Activated CD4-positive, alpha-beta T cell treated with anti-CD3 and anti-CD28 coated beads for 36 hours (primary cell): ENCODE measurements around the gene GRID1. TPM values are rescaled to one million over a fixed set of nuclear protein-coding genes. Genes with fewer than 3 reads are reported as not detected.

Source experiments
- ATAC-seq: fragments of 200-7000 bp; cut with Tn5 transposase; one replicate; pipeline ENCODE4 v1.10.0; 2021; ENCODE audit warnings: mild to moderate bottlenecking, moderate library complexity
- CTCF ChIA-PET: fragments of 350-600 bp; sonication (Branson Sonifier 250); formaldehyde crosslinking; loops from one replicate; lab custom pipeline; 2021; ENCODE audit warnings: antibody characterized with exemption; lab: Charles Lee
- POLR2A ChIA-PET: fragments of 350-600 bp; sonication (Branson Sonifier 250); formaldehyde crosslinking; loops from one replicate; lab custom pipeline; 2021; ENCODE audit warnings: antibody characterized with exemption, inconsistent platforms; lab: Charles Lee
- DNase-seq: peaks from one replicate; pipeline ENCODE4 v3.0.0-alpha.2; 2020
- H3K27ac Mint-ChIP-seq: one replicate; pipeline ENCODE4 v1.8.0; 2021; ENCODE audit warnings: mixed read lengths
- H3K27me3 Mint-ChIP-seq: one replicate; pipeline ENCODE4 v1.8.0; 2021; ENCODE audit warnings: mixed read lengths
- H3K36me3 Mint-ChIP-seq: one replicate; pipeline ENCODE4 v1.8.0; 2021; ENCODE audit warnings: low read depth, mixed read lengths
- H3K4me1 Mint-ChIP-seq: one replicate; pipeline ENCODE4 v1.8.0; 2021; ENCODE audit warnings: mixed read lengths
- H3K4me3 Mint-ChIP-seq: one replicate; pipeline ENCODE4 v1.8.0; 2021; ENCODE audit warnings: mild to moderate bottlenecking, moderate library complexity, mixed read lengths
- H3K9me3 Mint-ChIP-seq: one replicate; pipeline ENCODE4 v1.8.0; 2021; ENCODE audit warnings: low read depth, mixed read lengths
- intact Hi-C, 2 experiments: fragments of 100-400 bp; cut with DNase I in 1 of 2; cut with micrococcal nuclease in 1 of 2; formaldehyde crosslinking; loops; one replicate each; pipeline versions ENCODE4 v1.14.2 to v1.15.1; 2022 to 2024; cut with DNase I, micrococcal nuclease
- total RNA-seq, 2 experiments: library from RNA; stranded (reverse); gene quantifications; one replicate each; pipeline ENCODE4 v1.2.3, GENCODE V29; 2021

GRID1 gene
- total RNA-seq, 2 experiments from 2014 or later: not detected

GRCh38 chr10:85600744-85601081 lies 765.9 kb downstream of the GRID1 start:
- POLR2A ChIA-PET: no interaction called here
- Mint-ChIP-seq H3K27me3 (no peaks in the 10 kb centered on the region), H3K4me3 (no peak overlapping the region), H3K27ac (no peak overlapping the region), H3K9me3 (no peaks in the 10 kb centered on the region), H3K36me3 (no peaks in the 10 kb centered on the region), H3K4me1 (peaks cover 12% of the 10 kb centered on the region)
- DNase-seq (no peak), ATAC-seq (no peak)
- intact Hi-C loops: no loop called here
- CTCF ChIA-PET: no interaction called here

GRCh38 chr10:85600026-85600743 lies 766.4 kb downstream of the GRID1 start:
- Mint-ChIP-seq H3K9me3 (no peaks in the 10 kb centered on the region), H3K4me1 (peaks cover 13% of the 10 kb centered on the region), H3K27ac (no peak overlapping the region), H3K36me3 (no peaks in the 10 kb centered on the region), H3K27me3 (no peaks in the 10 kb centered on the region), H3K4me3 (no peak overlapping the region)
- no peak for DNase-seq
- CTCF ChIA-PET: no interaction called here
- ATAC-seq: no peak
- intact Hi-C loops: no loop called here
- POLR2A ChIA-PET: no interaction called here

- ATAC-seq (no peak), DNase-seq (no peak)
- no peak overlapping the region for H3K4me3 Mint-ChIP-seq
- peaks cover 22% of the 10 kb centered on the region for H3K4me1 Mint-ChIP-seq
- intact Hi-C loops: no loop called here
- no peaks in the 10 kb centered on the region for H3K27me3 Mint-ChIP-seq
- no peak overlapping the region for H3K27ac Mint-ChIP-seq
- no peaks in the 10 kb centered on the region for H3K36me3 Mint-ChIP-seq
- POLR2A ChIA-PET: no interaction called here
- no peaks in the 10 kb centered on the region for H3K9me3 Mint-ChIP-seq
- CTCF ChIA-PET: interaction anchor here (1.2 kb wide), 1 partner anchor 15 kb away, joined by 3 read pairs; no protein-coding TSS in a partner anchor
These were observed 767.5 kb downstream of the GRID1 start for GRCh38 chr10:85599081-85599480.

GRCh38 chr10:85598646-85599045 lies 767.9 kb downstream of the GRID1 start:
- peaks cover 25% of the 10 kb centered on the region for H3K4me1 Mint-ChIP-seq
- POLR2A ChIA-PET: no interaction called here
- DNase-seq (no peak), ATAC-seq (no peak)
- no peak overlapping the region for H3K27ac Mint-ChIP-seq
- H3K27me3 Mint-ChIP-seq: no peaks in the 10 kb centered on the region
- no peak overlapping the region for H3K4me3 Mint-ChIP-seq
- CTCF ChIA-PET: interaction anchor here (1.2 kb wide), 1 partner anchor 15 kb away, joined by 3 read pairs; no protein-coding TSS in a partner anchor
- H3K9me3 Mint-ChIP-seq: no peaks in the 10 kb centered on the region
- no peaks in the 10 kb centered on the region for H3K36me3 Mint-ChIP-seq
- intact Hi-C loops: no loop called here

GRCh38 chr10:85597006-85597405 lies 769.6 kb downstream of the GRID1 start:
- H3K36me3 Mint-ChIP-seq: no peaks in the 10 kb centered on the region
- H3K9me3 Mint-ChIP-seq: no peaks in the 10 kb centered on the region
- intact Hi-C loops: no loop called here
- no peak overlapping the region for H3K27ac Mint-ChIP-seq
- ATAC-seq (no peak), DNase-seq (no peak)
- H3K4me1 Mint-ChIP-seq: peaks cover 18% of the 10 kb centered on the region
- H3K27me3 Mint-ChIP-seq: no peaks in the 10 kb centered on the region
- no peak overlapping the region for H3K4me3 Mint-ChIP-seq
- CTCF ChIA-PET: no interaction called here
- POLR2A ChIA-PET: no interaction called here

GRCh38 chr10:85596389-85596788 lies 770.2 kb downstream of the GRID1 start:
- Mint-ChIP-seq H3K27ac (no peak overlapping the region), H3K4me3 (no peak overlapping the region), H3K27me3 (no peaks in the 10 kb centered on the region), H3K4me1 (peaks cover 18% of the 10 kb centered on the region), H3K9me3 (no peaks in the 10 kb centered on the region), H3K36me3 (no peaks in the 10 kb centered on the region)
- DNase-seq (no peak), ATAC-seq (no peak)
- ChIA-PET POLR2A (no interaction called here), CTCF (no interaction called here)
- intact Hi-C loops: no loop called here

GRCh38 chr10:85594239-85594638 lies 772.4 kb downstream of the GRID1 start:
- POLR2A ChIA-PET: no interaction called here
- intact Hi-C loops: no loop called here

GRCh38 chr10:85593226-85593772 lies 773.3 kb downstream of the GRID1 start:
- ATAC-seq: no peak
- H3K4me3 Mint-ChIP-seq: no peak overlapping the region
- ChIA-PET CTCF (interaction anchor here (0.5 to 1.4 kb wide), 4 partner anchors 14 to 902 kb away, joined by 3 to 4 read pairs (median 3); no protein-coding TSS in a partner anchor), POLR2A (no interaction called here)
- DNase-seq: no peak
- no peaks in the 10 kb centered on the region for H3K36me3 Mint-ChIP-seq
- H3K4me1 Mint-ChIP-seq: peaks cover 18% of the 10 kb centered on the region
- no peaks in the 10 kb centered on the region for H3K9me3 Mint-ChIP-seq
- H3K27me3 Mint-ChIP-seq: no peaks in the 10 kb centered on the region
- H3K27ac Mint-ChIP-seq: peak overlapping the region; percentile 51
- intact Hi-C loops: no loop called here

More at GRCh38 chr10:85594239-85594638, 772.4 kb downstream of the GRID1 start:
- Mint-ChIP-seq H3K9me3 (no peaks in the 10 kb centered on the region), H3K27me3 (no peaks in the 10 kb centered on the region), H3K27ac (peak overlapping the region; percentile 39), H3K4me3 (no peak overlapping the region), H3K36me3 (no peaks in the 10 kb centered on the region), H3K4me1 (peaks cover 18% of the 10 kb centered on the region)
- DNase-seq (no peak), ATAC-seq (peak; percentile 87)
- CTCF ChIA-PET: interaction anchor here (0.6 to 1.4 kb wide), 4 partner anchors 13 to 442 kb away, joined by 3 to 4 read pairs (median 3); no protein-coding TSS in a partner anchor

GRCh38 chr10:85581371-85581770 lies 785.2 kb downstream of the GRID1 start:
- POLR2A ChIA-PET: no interaction called here
- H3K27ac Mint-ChIP-seq: no peak overlapping the region
- H3K27me3 Mint-ChIP-seq: peaks cover 8% of the 10 kb centered on the region
- DNase-seq (no peak), ATAC-seq (no peak)
- H3K9me3 Mint-ChIP-seq: no peaks in the 10 kb centered on the region
- intact Hi-C loops: no loop called here
- CTCF ChIA-PET: no interaction called here
- no peaks in the 10 kb centered on the region for H3K36me3 Mint-ChIP-seq
- H3K4me1 Mint-ChIP-seq: no peaks in the 10 kb centered on the region
- no peak overlapping the region for H3K4me3 Mint-ChIP-seq

- H3K27ac Mint-ChIP-seq: no peak overlapping the region
- DNase-seq (no peak), ATAC-seq (no peak)
- H3K4me1 Mint-ChIP-seq: no peaks in the 10 kb centered on the region
- ChIA-PET POLR2A (no interaction called here), CTCF (no interaction called here)
- H3K4me3 Mint-ChIP-seq: no peak overlapping the region
- H3K9me3 Mint-ChIP-seq: no peaks in the 10 kb centered on the region
- intact Hi-C loops: no loop called here
- H3K27me3 Mint-ChIP-seq: peaks cover 8% of the 10 kb centered on the region
- H3K36me3 Mint-ChIP-seq: no peaks in the 10 kb centered on the region
These were observed 786.0 kb downstream of the GRID1 start for GRCh38 chr10:85580585-85580984.

- H3K9me3 Mint-ChIP-seq: no peaks in the 10 kb centered on the region
- H3K36me3 Mint-ChIP-seq: no peaks in the 10 kb centered on the region
- no peaks in the 10 kb centered on the region for H3K4me1 Mint-ChIP-seq
- ChIA-PET POLR2A (no interaction called here), CTCF (interaction anchor here (0.6 kb wide), 1 partner anchor 82 kb away, joined by 5 read pairs; no protein-coding TSS in a partner anchor)
- ATAC-seq (no peak), DNase-seq (no peak)
- H3K4me3 Mint-ChIP-seq: no peak overlapping the region
- H3K27ac Mint-ChIP-seq: no peak overlapping the region
- H3K27me3 Mint-ChIP-seq: peaks cover 11% of the 10 kb centered on the region
- intact Hi-C loops: no loop called here
These were observed 787.7 kb downstream of the GRID1 start for GRCh38 chr10:85578860-85579259.

- ChIA-PET POLR2A (no interaction called here), CTCF (no interaction called here)
- peaks cover 11% of the 10 kb centered on the region for H3K27me3 Mint-ChIP-seq
- ATAC-seq (no peak), DNase-seq (no peak)
- H3K4me1 Mint-ChIP-seq: no peaks in the 10 kb centered on the region
- H3K9me3 Mint-ChIP-seq: no peaks in the 10 kb centered on the region
- H3K27ac Mint-ChIP-seq: no peak overlapping the region
- no peaks in the 10 kb centered on the region for H3K36me3 Mint-ChIP-seq
- no peak overlapping the region for H3K4me3 Mint-ChIP-seq
- intact Hi-C loops: no loop called here
These were observed 791.2 kb downstream of the GRID1 start for GRCh38 chr10:85575441-85575840.
